HEK293 (cell line): Measurements from ENCODE around the gene SLC8A1.

ENCODE experiments used
- CTCF ChIA-PET: fragments of 350-600 bp; formaldehyde crosslinking; extraction: SDS; loops from one replicate; lab custom pipeline; 2021; ENCODE audit warnings: antibody characterized with exemption; lab: Yijun Ruan, JAX
- POLR2A ChIA-PET: fragments of 300-600 bp; formaldehyde crosslinking; extraction: SDS; loops from one replicate; lab custom pipeline; 2020; ENCODE audit warnings: antibody characterized with exemption, inconsistent platforms; lab: Yijun Ruan, JAX
- H3K27ac ChIP-seq: fragments of 200-500 bp; sonication (Bioruptor generic); 2 replicates; pipeline ENCODE4 v1.5.1; 2014; ENCODE audit warnings: low read depth, low read length, control low read depth, inconsistent platforms; ENCODE audit errors: extremely low read depth
- H3K36me3 ChIP-seq, 2 experiments: fragments of 200-500 bp in 1 of 2; sonication (Bioruptor generic) in 1 of 2; 1 replicate in 1 of 2; 2 replicates in 1 of 2; pipeline ENCODE4 v1.5.1; 2014 to 2017; ENCODE audit warnings: inconsistent platforms in 2 of 2, low read length in 2 of 2; ENCODE audit not compliant: control insufficient read depth in 2 of 2, insufficient read depth in 1 of 2
- H3K4me1 ChIP-seq: fragments of 200-500 bp; sonication (Bioruptor generic); 2 replicates; pipeline ENCODE4 v1.5.1; 2014; ENCODE audit warnings: mild to moderate bottlenecking, low read length, inconsistent platforms; ENCODE audit not compliant: control insufficient read depth, insufficient read depth
- H3K4me3 ChIP-seq: 2 replicates; pipeline ENCODE4 v1.5.1; 2011; ENCODE audit warnings: low read depth, mild to moderate bottlenecking, control low read depth, low read length, moderate library complexity
- H3K9me3 ChIP-seq: fragments of 200-500 bp; sonication (Bioruptor generic); 2 replicates; pipeline ENCODE4 v1.5.1; 2014; ENCODE audit warnings: low read depth, low read length, inconsistent platforms; ENCODE audit not compliant: control insufficient read depth, insufficient read depth
- GLIS2 ChIP-seq: fragments of 450-650 bp; formaldehyde crosslinking; IDR thresholded peaks from 2 replicates; pipeline ENCODE4 v1.5.1; 2016; ENCODE audit warnings: missing biosample characterization, missing genetic modification characterization
- HOXD13 ChIP-seq: sonication (generic); formaldehyde crosslinking; IDR thresholded peaks from 2 replicates; pipeline ENCODE4 v1.8.0; 2022; ENCODE audit warnings: missing genetic modification reagents, borderline replicate concordance
- KLF16 ChIP-seq: fragments of 450-650 bp; formaldehyde crosslinking; IDR thresholded peaks from 2 replicates; pipeline ENCODE4 v1.5.1; 2017; ENCODE audit warnings: missing biosample characterization, missing genetic modification characterization
- REPIN1 ChIP-seq: fragments of 450-650 bp; formaldehyde crosslinking; IDR thresholded peaks from 2 replicates; pipeline ENCODE4 v1.5.1; 2017; ENCODE audit warnings: missing biosample characterization, missing genetic modification characterization, low read depth
- SCRT1 ChIP-seq: fragments of 450-650 bp; formaldehyde crosslinking; IDR thresholded peaks from 2 replicates; pipeline ENCODE4 v1.5.1; 2016; ENCODE audit warnings: missing biosample characterization, missing genetic modification characterization, borderline replicate concordance
- YY2 ChIP-seq: fragments of 450-650 bp; formaldehyde crosslinking; IDR thresholded peaks from 2 replicates; pipeline ENCODE4 v1.5.1; 2016; ENCODE audit warnings: missing biosample characterization, missing genetic modification characterization
- ZBTB7A ChIP-seq: fragments of 450-650 bp; formaldehyde crosslinking; IDR thresholded peaks from 2 replicates; pipeline ENCODE4 v1.5.1; 2016; ENCODE audit warnings: low read depth, missing biosample characterization, missing genetic modification characterization
- ZBTB8A ChIP-seq: fragments of 450-650 bp; formaldehyde crosslinking; IDR thresholded peaks from 2 replicates; pipeline ENCODE4 v1.5.1; 2016; ENCODE audit warnings: missing biosample characterization, missing genetic modification characterization
- ZFP37 ChIP-seq: fragments of 450-650 bp; formaldehyde crosslinking; IDR thresholded peaks from 2 replicates; pipeline ENCODE4 v1.5.1; 2016; ENCODE audit warnings: missing biosample characterization, missing genetic modification characterization
- ZFP41 ChIP-seq: fragments of 450-650 bp; formaldehyde crosslinking; IDR thresholded peaks from 2 replicates; pipeline ENCODE4 v1.5.1; 2016; ENCODE audit warnings: missing biosample characterization, missing genetic modification characterization, borderline replicate concordance
- ZNF112 ChIP-seq: fragments of 450-650 bp; formaldehyde crosslinking; IDR thresholded peaks from 2 replicates; pipeline ENCODE4 v1.5.0; 2017; ENCODE audit warnings: missing biosample characterization, missing genetic modification characterization
- ZNF138 ChIP-seq: fragments of 450-650 bp; formaldehyde crosslinking; IDR thresholded peaks from 2 replicates; pipeline ENCODE4 v1.5.1; 2016; ENCODE audit warnings: missing biosample characterization, missing genetic modification characterization, borderline replicate concordance
- ZNF157 ChIP-seq: fragments of 450-650 bp; formaldehyde crosslinking; IDR thresholded peaks from 2 replicates; pipeline ENCODE4 v1.5.1; 2016; ENCODE audit warnings: missing biosample characterization, missing genetic modification characterization
- ZNF2 ChIP-seq: fragments of 450-650 bp; formaldehyde crosslinking; IDR thresholded peaks from 2 replicates; pipeline ENCODE4 v1.5.1; 2016; ENCODE audit warnings: missing biosample characterization, missing genetic modification characterization
- ZNF221 ChIP-seq: fragments of 450-650 bp; formaldehyde crosslinking; IDR thresholded peaks from 2 replicates; pipeline ENCODE4 v1.5.1; 2017; ENCODE audit warnings: missing biosample characterization, missing genetic modification characterization, borderline replicate concordance
- ZNF223 ChIP-seq: fragments of 450-650 bp; formaldehyde crosslinking; IDR thresholded peaks from 2 replicates; pipeline ENCODE4 v1.5.1; 2016; ENCODE audit warnings: missing biosample characterization, missing genetic modification characterization
- ZNF324 ChIP-seq: fragments of 450-650 bp; formaldehyde crosslinking; IDR thresholded peaks from 2 replicates; pipeline ENCODE4 v1.5.1; 2016; ENCODE audit warnings: missing biosample characterization, missing genetic modification characterization
- ZNF501 ChIP-seq: fragments of 450-650 bp; formaldehyde crosslinking; IDR thresholded peaks from 2 replicates; pipeline ENCODE4 v1.5.1; 2016; ENCODE audit warnings: missing biosample characterization, missing genetic modification characterization
- ZNF521 ChIP-seq: fragments of 450-650 bp; formaldehyde crosslinking; IDR thresholded peaks from 2 replicates; pipeline ENCODE4 v1.5.1; 2017; ENCODE audit warnings: missing biosample characterization, mild to moderate bottlenecking, missing genetic modification characterization
- ZNF560 ChIP-seq: fragments of 450-650 bp; formaldehyde crosslinking; IDR thresholded peaks from 2 replicates; pipeline ENCODE4 v1.5.1; 2017; ENCODE audit warnings: missing biosample characterization, missing genetic modification characterization, borderline replicate concordance
- ZNF571 ChIP-seq: fragments of 450-650 bp; formaldehyde crosslinking; IDR thresholded peaks from 2 replicates; pipeline ENCODE4 v1.5.0; 2017; ENCODE audit warnings: missing biosample characterization, missing genetic modification characterization
- ZNF596 ChIP-seq: fragments of 450-650 bp; IDR thresholded peaks from 2 replicates; pipeline ENCODE4 v1.5.0; 2018; ENCODE audit warnings: missing biosample characterization, mild to moderate bottlenecking, missing genetic modification characterization, moderate library complexity
- ZNF626 ChIP-seq: fragments of 450-650 bp; sonication (Bioruptor Pico); formaldehyde crosslinking; IDR thresholded peaks from 2 replicates; pipeline ENCODE4 v1.5.1; 2018; ENCODE audit warnings: missing biosample characterization, missing genetic modification characterization, inconsistent platforms
- ZNF747 ChIP-seq: fragments of 450-650 bp; formaldehyde crosslinking; IDR thresholded peaks from 2 replicates; pipeline ENCODE4 v1.5.1; 2016; ENCODE audit warnings: missing biosample characterization, missing genetic modification characterization
- ZNF776 ChIP-seq: fragments of 450-650 bp; formaldehyde crosslinking; IDR thresholded peaks from 2 replicates; pipeline ENCODE4 v1.5.0; 2017; ENCODE audit warnings: missing biosample characterization, missing genetic modification characterization, borderline replicate concordance
- ZNF777 ChIP-seq: fragments of 450-650 bp; formaldehyde crosslinking; IDR thresholded peaks from 2 replicates; pipeline ENCODE4 v1.5.1; 2017; ENCODE audit warnings: missing biosample characterization, missing genetic modification characterization, borderline replicate concordance
- ZSCAN23 ChIP-seq: fragments of 450-650 bp; formaldehyde crosslinking; IDR thresholded peaks from 2 replicates; pipeline ENCODE4 v1.5.1; 2016; ENCODE audit warnings: missing biosample characterization, missing genetic modification characterization
- TF ChIP-seq, protein P1 (sequence below): fragments of 450-650 bp; formaldehyde crosslinking; IDR thresholded peaks from 2 replicates; pipeline ENCODE4 v1.5.1; 2016; ENCODE audit warnings: missing biosample characterization, missing genetic modification characterization
- TF ChIP-seq, protein P2 (sequence below): fragments of 450-650 bp; formaldehyde crosslinking; conservative IDR thresholded peaks from 2 replicates; pipeline ENCODE4 v1.5.1; 2016; ENCODE audit warnings: low read depth, missing biosample characterization, missing genetic modification characterization

Gene SLC8A1

DNA sequence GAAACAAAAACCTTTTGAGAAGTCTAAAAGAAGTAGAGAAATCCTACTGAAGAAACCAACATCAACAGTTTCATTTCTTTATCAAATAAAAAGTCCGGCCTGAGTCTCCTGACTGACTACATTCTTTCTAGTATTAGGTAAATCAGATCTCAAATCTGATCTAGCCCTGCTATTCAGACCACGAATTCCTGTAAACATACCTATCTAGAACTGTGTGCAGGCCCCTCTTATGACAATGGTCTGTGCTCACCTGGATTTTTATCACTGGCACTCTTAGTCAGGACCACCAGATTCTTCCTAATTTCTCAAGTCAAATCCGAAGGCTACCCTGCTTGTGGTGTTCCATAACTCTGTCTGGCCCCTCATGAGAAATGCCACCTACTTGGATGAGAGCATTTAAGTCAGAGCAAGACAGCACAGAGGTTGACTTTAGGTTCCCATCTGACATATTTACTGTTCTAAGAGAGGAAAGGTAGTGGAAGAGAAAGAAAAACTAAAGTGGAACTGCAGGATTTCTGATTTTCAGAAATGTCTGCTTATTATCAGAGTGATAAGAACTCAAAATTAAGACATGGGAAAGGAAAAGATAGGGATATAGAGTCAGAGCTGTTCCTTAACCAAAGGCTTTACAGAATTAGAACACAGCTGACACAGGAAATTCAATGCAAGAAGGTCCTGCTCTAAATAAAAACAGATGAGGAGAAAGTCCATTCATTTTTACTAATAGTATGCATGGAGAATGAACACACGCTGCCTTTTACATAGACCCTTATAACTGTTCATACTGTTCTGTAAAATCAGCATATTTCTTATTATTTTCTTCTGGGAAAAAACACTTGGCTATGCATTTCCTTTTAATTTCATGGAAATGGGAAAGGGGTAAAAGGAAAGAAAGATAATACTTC is 56.5 kb downstream of the SLC8A1 start:
- CTCF ChIA-PET, result no interaction called here

DNA sequence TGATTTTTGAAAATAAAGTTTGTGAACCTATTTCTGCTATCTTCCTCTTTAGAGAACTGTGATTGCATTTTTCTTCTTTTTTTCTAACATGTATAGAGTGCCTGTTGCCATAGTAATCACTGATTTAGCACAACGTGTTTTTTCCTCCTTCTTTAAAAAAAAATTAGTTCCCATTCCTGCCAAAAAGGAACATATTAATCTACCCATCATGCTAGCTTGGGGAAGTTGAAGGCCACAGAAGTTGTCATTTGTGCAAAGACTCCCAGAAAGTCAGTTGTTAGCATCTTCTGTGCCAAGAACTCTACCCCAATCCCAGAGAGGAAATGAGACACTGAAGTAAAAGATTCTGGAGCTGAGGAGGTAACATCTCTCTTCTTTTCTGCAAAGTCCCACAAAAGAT is 57.3 kb downstream of the SLC8A1 start:
- Histone ChIP-seq H3K9me3 (no peaks in the 10 kb centered on the region), H3K4me3 (no peak overlapping the region), H3K36me3 (no peaks in the 10 kb centered on the region), H3K4me1 (no peaks in the 10 kb centered on the region), H3K27ac (no peak overlapping the region)
- CTCF ChIA-PET, result no interaction called here
- POLR2A ChIA-PET, result no interaction called here
- TF ChIP-seq ZNF776 (tag by site-specific recombination) (no peak), ZFP37 (tag by site-specific recombination) (no peak), KLF16 (tag by site-specific recombination) (no peak), ZBTB8A (tag by site-specific recombination) (no peak), ZNF157 (tag by site-specific recombination) (no peak), REPIN1 (tag by site-specific recombination) (no peak), ZNF747 (tag by site-specific recombination) (no peak), ZNF2 (tag by site-specific recombination) (no peak), ZNF571 (tag by site-specific recombination) (no peak), ZNF324 (tag by site-specific recombination) (no peak), ZNF626 (tag by site-specific recombination) (no peak), ZFP41 (tag by site-specific recombination) (no peak), ZNF138 (no peak)
- TF ChIP-seq, protein P1, sequence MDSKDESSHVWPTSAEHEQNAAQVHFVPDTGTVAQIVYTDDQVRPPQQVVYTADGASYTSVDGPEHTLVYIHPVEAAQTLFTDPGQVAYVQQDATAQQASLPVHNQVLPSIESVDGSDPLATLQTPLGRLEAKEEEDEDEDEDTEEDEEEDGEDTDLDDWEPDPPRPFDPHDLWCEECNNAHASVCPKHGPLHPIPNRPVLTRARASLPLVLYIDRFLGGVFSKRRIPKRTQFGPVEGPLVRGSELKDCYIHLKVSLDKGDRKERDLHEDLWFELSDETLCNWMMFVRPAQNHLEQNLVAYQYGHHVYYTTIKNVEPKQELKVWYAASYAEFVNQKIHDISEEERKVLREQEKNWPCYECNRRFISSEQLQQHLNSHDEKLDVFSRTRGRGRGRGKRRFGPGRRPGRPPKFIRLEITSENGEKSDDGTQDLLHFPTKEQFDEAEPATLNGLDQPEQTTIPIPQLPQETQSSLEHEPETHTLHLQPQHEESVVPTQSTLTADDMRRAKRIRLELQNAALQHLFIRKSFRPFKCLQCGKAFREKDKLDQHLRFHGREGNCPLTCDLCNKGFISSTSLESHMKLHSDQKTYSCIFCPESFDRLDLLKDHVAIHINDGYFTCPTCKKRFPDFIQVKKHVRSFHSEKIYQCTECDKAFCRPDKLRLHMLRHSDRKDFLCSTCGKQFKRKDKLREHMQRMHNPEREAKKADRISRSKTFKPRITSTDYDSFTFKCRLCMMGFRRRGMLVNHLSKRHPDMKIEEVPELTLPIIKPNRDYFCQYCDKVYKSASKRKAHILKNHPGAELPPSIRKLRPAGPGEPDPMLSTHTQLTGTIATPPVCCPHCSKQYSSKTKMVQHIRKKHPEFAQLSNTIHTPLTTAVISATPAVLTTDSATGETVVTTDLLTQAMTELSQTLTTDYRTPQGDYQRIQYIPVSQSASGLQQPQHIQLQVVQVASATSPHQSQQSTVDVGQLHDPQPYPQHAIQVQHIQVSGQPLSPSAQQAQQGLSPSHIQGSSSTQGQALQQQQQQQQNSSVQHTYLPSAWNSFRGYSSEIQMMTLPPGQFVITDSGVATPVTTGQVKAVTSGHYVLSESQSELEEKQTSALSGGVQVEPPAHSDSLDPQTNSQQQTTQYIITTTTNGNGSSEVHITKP (tag by site-specific recombination), result no peak

More for the DNA sequence above, 56.5 kb downstream of the SLC8A1 start:
- Histone ChIP-seq H3K27ac (no peak overlapping the region), H3K9me3 (no peaks in the 10 kb centered on the region), H3K4me1 (no peaks in the 10 kb centered on the region), H3K4me3 (no peak overlapping the region), H3K36me3 (no peaks in the 10 kb centered on the region)
- no peak for TF ChIP-seq ZNF112 (tag by site-specific recombination)
- TF ChIP-seq ZNF501 (tag by site-specific recombination), result no peak
- no peak for TF ChIP-seq ZNF560 (tag by site-specific recombination)
- TF ChIP-seq, protein P1 (tag by site-specific recombination), result no peak
- TF ChIP-seq GLIS2, result no peak
- TF ChIP-seq ZNF777 (tag by site-specific recombination), result no peak
- no peak for TF ChIP-seq ZNF223 (tag by site-specific recombination)
- TF ChIP-seq YY2 (tag by site-specific recombination), result no peak
- TF ChIP-seq, protein P2, sequence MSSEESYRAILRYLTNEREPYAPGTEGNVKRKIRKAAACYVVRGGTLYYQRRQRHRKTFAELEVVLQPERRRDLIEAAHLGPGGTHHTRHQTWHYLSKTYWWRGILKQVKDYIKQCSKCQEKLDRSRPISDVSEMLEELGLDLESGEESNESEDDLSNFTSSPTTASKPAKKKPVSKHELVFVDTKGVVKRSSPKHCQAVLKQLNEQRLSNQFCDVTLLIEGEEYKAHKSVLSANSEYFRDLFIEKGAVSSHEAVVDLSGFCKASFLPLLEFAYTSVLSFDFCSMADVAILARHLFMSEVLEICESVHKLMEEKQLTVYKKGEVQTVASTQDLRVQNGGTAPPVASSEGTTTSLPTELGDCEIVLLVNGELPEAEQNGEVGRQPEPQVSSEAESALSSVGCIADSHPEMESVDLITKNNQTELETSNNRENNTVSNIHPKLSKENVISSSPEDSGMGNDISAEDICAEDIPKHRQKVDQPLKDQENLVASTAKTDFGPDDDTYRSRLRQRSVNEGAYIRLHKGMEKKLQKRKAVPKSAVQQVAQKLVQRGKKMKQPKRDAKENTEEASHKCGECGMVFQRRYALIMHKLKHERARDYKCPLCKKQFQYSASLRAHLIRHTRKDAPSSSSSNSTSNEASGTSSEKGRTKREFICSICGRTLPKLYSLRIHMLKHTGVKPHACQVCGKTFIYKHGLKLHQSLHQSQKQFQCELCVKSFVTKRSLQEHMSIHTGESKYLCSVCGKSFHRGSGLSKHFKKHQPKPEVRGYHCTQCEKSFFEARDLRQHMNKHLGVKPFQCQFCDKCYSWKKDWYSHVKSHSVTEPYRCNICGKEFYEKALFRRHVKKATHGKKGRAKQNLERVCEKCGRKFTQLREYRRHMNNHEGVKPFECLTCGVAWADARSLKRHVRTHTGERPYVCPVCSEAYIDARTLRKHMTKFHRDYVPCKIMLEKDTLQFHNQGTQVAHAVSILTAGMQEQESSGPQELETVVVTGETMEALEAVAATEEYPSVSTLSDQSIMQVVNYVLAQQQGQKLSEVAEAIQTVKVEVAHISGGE (tag by site-specific recombination), result no peak
- TF ChIP-seq ZNF221, result no peak
- no peak for TF ChIP-seq ZBTB7A (tag by site-specific recombination)
- TF ChIP-seq SCRT1 (tag by site-specific recombination), result no peak
- no peak for TF ChIP-seq ZSCAN23 (tag by site-specific recombination)
- TF ChIP-seq ZNF596 (tag by site-specific recombination), result no peak
- no peak for TF ChIP-seq HOXD13 (CRISPR knock-in tag)
- no peak for TF ChIP-seq ZNF521
- TF ChIP-seq, all 188 proteins: peak for 0
- POLR2A ChIA-PET, result no interaction called here
